OCI-LY7 (cell line): ENCODE data around the gene PABPN1L. TPM values are rescaled to one million over a fixed set of nuclear protein-coding genes. Genes with fewer than 3 reads are reported as not detected.
A peak's percentile ranks its signal among the peaks of the same experiment; 100 is the strongest.

Source experiments
- BruUV-seq: library from RNA; stranded (reverse); fragments of 400-500 nt; replicated peaks from 2 replicates; lab custom pipeline; 2021; lab: Mats Ljungman, UMichigan
- CTCF ChIA-PET: fragments of 300-600 bp; sonication (Branson Sonifier 250); formaldehyde crosslinking; loops from one replicate; lab custom pipeline; 2022; ENCODE audit warnings: antibody characterized with exemption; ENCODE audit not compliant: unreplicated experiment; lab: Charles Lee
- POLR2A ChIA-PET: fragments of 300-600 bp; sonication (Branson Sonifier 250); formaldehyde crosslinking; loops from one replicate; lab custom pipeline; 2022; ENCODE audit warnings: antibody characterized with exemption; lab: Charles Lee
- DNase-seq: peaks from one replicate; pipeline ENCODE4 v3.0.0-alpha.2; 2015; ENCODE audit warnings: low spot score
- H2AFZ ChIP-seq: fragments of 200-600 bp; sonication (generic), shearing (Covaris generic); 2 replicates; pipeline ENCODE4 v1.6.1; 2014; ENCODE audit warnings: mild to moderate bottlenecking, antibody characterized with exemption, low read length, moderate library complexity
- H3K27ac ChIP-seq: fragments of 200-600 bp; sonication (generic); 2 replicates; pipeline ENCODE4 v1.5.1; 2014; ENCODE audit warnings: mixed run types, low read depth, mild to moderate bottlenecking, moderate library complexity, low read length, inconsistent platforms; ENCODE audit not compliant: poor library complexity, severe bottlenecking
- H3K36me3 ChIP-seq: fragments of 200-600 bp; sonication (generic); 2 replicates; pipeline ENCODE4 v1.6.1; 2014; ENCODE audit warnings: mild to moderate bottlenecking, antibody characterized with exemption, low read length, moderate library complexity, mixed read lengths; ENCODE audit not compliant: insufficient read depth
- H3K4me1 ChIP-seq: fragments of 200-600 bp; sonication (generic); 2 replicates; pipeline ENCODE4 v1.5.1; 2014; ENCODE audit warnings: mild to moderate bottlenecking, low read length; ENCODE audit not compliant: insufficient read depth, poor library complexity, severe bottlenecking
- H3K4me2 ChIP-seq: fragments of 200-600 bp; sonication (generic); 2 replicates; pipeline ENCODE4 v1.6.1; 2014; ENCODE audit warnings: mild to moderate bottlenecking, low read length
- H3K4me3 ChIP-seq: fragments of 200-600 bp; sonication (generic); 2 replicates; pipeline ENCODE4 v1.5.1; 2014; ENCODE audit warnings: mild to moderate bottlenecking, low read depth, low read length; ENCODE audit not compliant: poor library complexity, severe bottlenecking
- H3K79me2 ChIP-seq: fragments of 200-600 bp; sonication (generic); 2 replicates; pipeline ENCODE4 v1.6.1; 2016; ENCODE audit warnings: low read depth, mild to moderate bottlenecking, low read length, moderate library complexity, mixed read lengths; ENCODE audit not compliant: insufficient read depth
- H3K9me2 ChIP-seq: fragments of 200-600 bp; sonication (generic); 2 replicates; pipeline ENCODE4 v1.6.1; 2016; ENCODE audit warnings: mild to moderate bottlenecking, low read length, mixed read lengths; ENCODE audit not compliant: insufficient read depth
- H3K9me3 ChIP-seq: fragments of 200-600 bp; sonication (generic); 2 replicates; pipeline ENCODE4 v1.6.1; 2014; ENCODE audit warnings: mild to moderate bottlenecking, mixed run types, low read length, mixed read lengths
- H4K20me1 ChIP-seq: fragments of 200-600 bp; sonication (generic); 2 replicates; pipeline ENCODE4 v1.6.1; 2014; ENCODE audit warnings: mild to moderate bottlenecking, antibody characterized with exemption, low read length, moderate library complexity, mixed read lengths; ENCODE audit not compliant: insufficient read depth
- CTCF ChIP-seq: fragments of 200-600 bp; sonication (generic); conservative IDR thresholded peaks from 2 replicates; pipeline ENCODE4 v1.5.1; 2014; ENCODE audit warnings: mild to moderate bottlenecking, antibody characterized with exemption, low read length, moderate library complexity, mixed read lengths
- EZH2phosphoT487 ChIP-seq: fragments of 200-600 bp; sonication (generic); IDR thresholded peaks from 2 replicates; pipeline ENCODE4 v1.6.1; 2018; ENCODE audit warnings: low read depth, borderline replicate concordance, mild to moderate bottlenecking, mixed run types, antibody characterized with exemption, low read length, moderate library complexity, mixed read lengths
- intact Hi-C: fragments of 100-400 bp; cut with micrococcal nuclease; formaldehyde crosslinking; loops from one replicate; pipeline ENCODE4 v1.10.0; 2022; ENCODE audit not compliant: unreplicated experiment
- total RNA-seq, 2 experiments: library from RNA; depleted of rRNA in 1 of 2; stranded (reverse); fragments of >200 nt in 1 of 2; shearing (Covaris generic) in 1 of 2; gene quantifications; 2 replicates each; pipeline ENCODE4 v1.2.3, GENCODE V29; 2014 to 2022

PABPN1L gene
- total RNA-seq, 2 experiments from 2014 or later: 0.38 TPM; not detected in 1

- Histone ChIP-seq H2AFZ (no peak overlapping the region), H3K79me2 (no peaks in the 10 kb centered on the region; the same call in 1 of the 2 replicates), H3K4me2 (peak overlapping the region; percentile 39), H4K20me1 (0 out of 2 replicates have a peak, but pooled peaks cover 4% of the 10 kb centered on the region), H3K27ac (no peak overlapping the region), H3K4me3 (no peak overlapping the region), H3K9me2 (no peaks in the 10 kb centered on the region), H3K36me3 (peaks cover 14% of the 10 kb centered on the region; the same call in 1 of the 2 replicates), H3K9me3 (no peaks in the 10 kb centered on the region), H3K4me1 (peaks cover 25% of the 10 kb centered on the region)
- BruUV-seq: TSS peak; percentile 53
- ChIA-PET POLR2A (no interaction called here), CTCF (no interaction called here)
- intact Hi-C loops: loop anchor here (5.0 kb wide), 1 partner anchor 112 kb away; no protein-coding TSS in a partner anchor
- DNase-seq: no peak
- no peak for TF ChIP-seq EZH2phosphoT487
- no peak for TF ChIP-seq CTCF
Observed at GRCh38 chr16:88855176-88855575, 11.3 kb downstream of the PABPN1L start.

- BruUV-seq: no TSS peak
- Histone ChIP-seq H2AFZ (no peak overlapping the region), H3K9me2 (no peaks in the 10 kb centered on the region), H3K4me1 (peaks cover 25% of the 10 kb centered on the region), H3K36me3 (peaks cover 8% of the 10 kb centered on the region; the same call in 1 of the 2 replicates), H4K20me1 (0 out of 2 replicates have a peak, but pooled peaks cover 4% of the 10 kb centered on the region), H3K4me3 (no peak overlapping the region), H3K9me3 (no peaks in the 10 kb centered on the region), H3K4me2 (peak overlapping the region; percentile 39), H3K27ac (no peak overlapping the region), H3K79me2 (no peaks in the 10 kb centered on the region; the same call in 1 of the 2 replicates)
- CTCF ChIA-PET: interaction anchor here (0.6 kb wide), 1 partner anchor 61 kb away, joined by 5 read pairs; no protein-coding TSS in a partner anchor
- no peak for TF ChIP-seq CTCF
- TF ChIP-seq EZH2phosphoT487: no peak
- POLR2A ChIA-PET: no interaction called here
- intact Hi-C loops: loop anchor here (5.0 kb wide), 1 partner anchor 113 kb away; no protein-coding TSS in a partner anchor
- DNase-seq: peak; percentile 49
Observed at GRCh38 chr16:88854306-88855111, 12.0 kb downstream of the PABPN1L start.
